BLaER1 treated with 17β-estradiol and CSF1 and Interleukin-3, amounts not matched to agents 10 nM and 100 nM (cell line): ENCODE results near the gene APMAP.
A peak's percentile ranks its signal among the peaks of the same experiment; 100 is the strongest.

Experiments used
- H3K27ac ChIP-seq, 11 experiments: shearing (Covaris generic); formaldehyde crosslinking; 2 replicates each; pipeline ENCODE4 v1.8.1; 2022
- H3K27me3 ChIP-seq, 11 experiments: shearing (Covaris generic); formaldehyde crosslinking; 2 replicates each; pipeline ENCODE4 v1.8.1; 2022
- H3K36me3 ChIP-seq, 11 experiments: shearing (Covaris generic); formaldehyde crosslinking; 2 replicates each; pipeline ENCODE4 v1.8.1; 2022
- H3K4me1 ChIP-seq, 10 experiments: shearing (Covaris generic); formaldehyde crosslinking; 2 replicates each; pipeline ENCODE4 v1.8.1; 2022
- H3K4me2 ChIP-seq, 11 experiments: shearing (Covaris generic); formaldehyde crosslinking; 2 replicates each; pipeline ENCODE4 v1.8.1; 2022
- H3K4me3 ChIP-seq, 10 experiments: shearing (Covaris generic); formaldehyde crosslinking; 2 replicates each; pipeline ENCODE4 v1.8.1; 2022
- H3K9ac ChIP-seq, 11 experiments: shearing (Covaris generic); formaldehyde crosslinking; 2 replicates each; pipeline ENCODE4 v1.8.1; 2022
- H3K9me3 ChIP-seq, 11 experiments: shearing (Covaris generic); formaldehyde crosslinking; replicated peaks in 1 of 11; 2 replicates each; pipeline ENCODE4 v1.8.1; 2022
- H4K20me1 ChIP-seq, 11 experiments: shearing (Covaris generic); formaldehyde crosslinking; 2 replicates each; pipeline ENCODE4 v1.8.1; 2022
- Cebpa-rat ChIP-seq, 11 experiments: shearing (Covaris generic); IDR thresholded peaks; 2 replicates each; pipeline ENCODE4 v1.8.1; 2022

Gene APMAP

GRCh38 chr20:24977797-24978196 is 14.8 kb downstream of the APMAP start:
- no peak for TF ChIP-seq Cebpa-rat (IDR thresholded peaks at IDR 0.05)

GRCh38 chr20:24977336-24977735 is 15.2 kb downstream of the APMAP start:
- no peak overlapping the region for H3K4me2 ChIP-seq
- H3K9me3 ChIP-seq = peaks cover 33 to 57% (median 50%) of the 10 kb centered on the region in 11 experiments
- H3K36me3 ChIP-seq = peaks cover 85 to 100% (median 95%) of the 10 kb centered on the region in 11 experiments
- H3K9ac ChIP-seq = no peak overlapping the region
- H4K20me1 ChIP-seq = peaks cover 0 to 50% (median 4%) of the 10 kb centered on the region in 11 experiments; a peak in 12 of 22 replicates
- H3K27me3 ChIP-seq = no peaks in the 10 kb centered on the region
- peaks cover 4 to 54% (median 17%) of the 10 kb centered on the region in 10 experiments for H3K4me1 ChIP-seq
- no peak for TF ChIP-seq Cebpa-rat (IDR thresholded peaks at IDR 0.05)
- no peak overlapping the region for H3K27ac ChIP-seq
- H3K4me3 ChIP-seq = no peak overlapping the region

More at GRCh38 chr20:24977797-24978196, 14.8 kb downstream of the APMAP start:
- H3K27ac ChIP-seq = no peak overlapping the region
- H3K9me3 ChIP-seq = peaks cover 33 to 57% (median 50%) of the 10 kb centered on the region in 11 experiments
- no peaks in the 10 kb centered on the region for H3K27me3 ChIP-seq
- peaks cover 0 to 52% (median 13%) of the 10 kb centered on the region in 10 experiments; a peak in 16 of 20 replicates for H3K4me1 ChIP-seq
- H3K4me3 ChIP-seq = no peak overlapping the region
- no peak overlapping the region for H3K4me2 ChIP-seq
- peaks cover 82 to 100% (median 95%) of the 10 kb centered on the region in 11 experiments for H3K36me3 ChIP-seq
- H3K9ac ChIP-seq = no peak overlapping the region
- peaks cover 0 to 51% (median 0%) of the 10 kb centered on the region in 11 experiments; a peak in 9 of 22 replicates for H4K20me1 ChIP-seq

GRCh38 chr20:24972341-24972740 is 20.2 kb downstream of the APMAP start:
- no peak overlapping the region for H3K27ac ChIP-seq
- H3K9me3 ChIP-seq = peaks cover 18 to 25% (median 23%) of the 10 kb centered on the region in 11 experiments
- peaks cover 3 to 37% (median 12%) of the 10 kb centered on the region in 11 experiments; a peak in 13 of 22 replicates for H4K20me1 ChIP-seq
- TF ChIP-seq Cebpa-rat (IDR thresholded peaks at IDR 0.05) = no peak
- no peak overlapping the region for H3K4me3 ChIP-seq
- H3K4me1 ChIP-seq = peaks cover 29 to 49% (median 31%) of the 10 kb centered on the region in 10 experiments
- H3K4me2 ChIP-seq = peak overlapping the region; percentile 74 to 97 (median 88); a peak in 20 of 22 replicates
- no peak overlapping the region for H3K9ac ChIP-seq
- no peaks in the 10 kb centered on the region for H3K27me3 ChIP-seq
- H3K36me3 ChIP-seq = peaks cover 77 to 90% (median 82%) of the 10 kb centered on the region in 11 experiments

DNA sequence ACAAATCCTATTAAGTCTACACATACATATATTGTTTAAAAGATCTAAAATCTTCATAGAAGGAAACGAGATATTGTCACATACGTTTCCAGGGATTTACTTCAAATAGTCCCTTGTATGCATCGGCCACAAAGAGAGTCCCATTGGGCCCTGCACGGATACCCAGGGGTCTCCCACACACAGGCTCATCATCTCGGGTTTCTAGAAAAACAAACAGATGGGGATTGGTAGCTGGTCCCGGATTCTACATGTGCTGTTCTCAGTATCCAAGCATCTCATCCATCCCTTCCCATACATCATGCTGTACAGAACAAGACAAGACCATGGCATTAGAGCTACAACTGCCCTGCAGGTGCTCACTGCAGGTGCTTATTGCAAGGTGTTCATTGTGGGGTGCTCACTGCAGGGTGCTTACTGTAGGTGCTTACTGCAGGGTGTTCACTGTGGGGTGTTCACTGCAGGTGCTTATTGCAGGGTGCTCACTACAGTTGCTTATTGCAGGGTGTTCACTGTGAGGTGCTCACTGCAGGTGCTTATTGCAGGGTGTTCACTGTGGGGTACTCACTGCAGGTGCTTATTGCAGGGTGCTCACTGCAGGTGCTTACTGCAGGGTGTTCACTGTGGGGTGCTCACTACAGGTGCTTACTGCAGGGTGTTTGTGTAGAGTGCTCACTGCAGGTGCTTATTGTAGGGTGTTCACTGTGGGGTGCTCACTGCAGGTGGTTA is 21.0 kb downstream of the APMAP start:
- TF ChIP-seq Cebpa-rat (IDR thresholded peaks at IDR 0.05) = no peak
- H3K27ac ChIP-seq = peak overlapping the region in 9 of 11 experiments; percentile 18 to 73 (median 57); a peak in 17 of 22 replicates
- no peaks in the 10 kb centered on the region for H3K27me3 ChIP-seq
- H3K9ac ChIP-seq = peak overlapping the region in 10 of 11 experiments; percentile 7 to 66 (median 44); a peak in 15 of 22 replicates
- H3K9me3 ChIP-seq = peaks cover 10 to 17% (median 15%) of the 10 kb centered on the region in 11 experiments
- H3K4me3 ChIP-seq = peak overlapping the region in 7 of 10 experiments; percentile 4 to 55 (median 29); a peak in 11 of 20 replicates
- H3K36me3 ChIP-seq = peaks cover 77 to 90% (median 82%) of the 10 kb centered on the region in 11 experiments
- H3K4me1 ChIP-seq = peaks cover 29 to 49% (median 31%) of the 10 kb centered on the region in 10 experiments
- H4K20me1 ChIP-seq = peaks cover 3 to 40% (median 12%) of the 10 kb centered on the region in 11 experiments; a peak in 13 of 22 replicates
- peak overlapping the region; percentile 74 to 97 (median 88) for H3K4me2 ChIP-seq

DNA sequence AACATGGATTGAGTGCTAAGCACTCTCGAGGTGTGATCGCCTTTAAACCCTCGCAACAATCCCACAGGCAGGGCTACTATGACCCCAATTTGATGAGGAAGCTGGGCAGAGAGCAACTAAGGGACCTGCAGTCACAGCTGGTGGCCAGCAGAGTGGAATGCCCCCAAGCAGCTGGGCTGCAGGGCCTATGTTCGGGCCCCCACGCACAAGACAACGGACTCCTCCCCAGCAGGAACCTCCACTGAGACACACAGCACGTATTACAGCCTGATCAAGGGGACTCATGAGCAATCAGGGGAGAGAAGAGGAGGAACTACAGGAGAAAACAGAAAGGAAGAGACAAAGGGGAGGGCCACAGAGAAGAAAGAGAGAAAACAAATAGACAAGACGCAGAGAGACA is 21.8 kb downstream of the APMAP start:
- no peak for TF ChIP-seq Cebpa-rat (IDR thresholded peaks at IDR 0.05)
- Histone ChIP-seq H3K36me3 (peaks cover 77 to 90% (median 82%) of the 10 kb centered on the region in 11 experiments), H3K27me3 (no peaks in the 10 kb centered on the region), H3K27ac (peak overlapping the region; percentile 18 to 73 (median 52); a peak in 19 of 22 replicates), H3K9ac (peak overlapping the region; percentile 7 to 66 (median 45); a peak in 17 of 22 replicates), H3K9me3 (peaks cover 2 to 9% (median 7%) of the 10 kb centered on the region in 11 experiments; a peak in 17 of 22 replicates), H3K4me1 (peaks cover 29 to 49% (median 31%) of the 10 kb centered on the region in 10 experiments), H4K20me1 (peaks cover 3 to 48% (median 14%) of the 10 kb centered on the region in 11 experiments; a peak in 13 of 22 replicates), H3K4me3 (peak overlapping the region in 5 of 10 experiments; percentile 8 to 55 (median 29); a peak in 8 of 20 replicates), H3K4me2 (peak overlapping the region; percentile 74 to 97 (median 88))

- peaks cover 77 to 90% (median 82%) of the 10 kb centered on the region in 11 experiments for H3K36me3 ChIP-seq
Measured at GRCh38 chr20:24970030-24970553, 22.5 kb downstream of the APMAP start.

GRCh38 chr20:24969186-24970029 is 23.1 kb downstream of the APMAP start:
- Histone ChIP-seq H4K20me1 (peaks cover 4 to 57% (median 14%) of the 10 kb centered on the region in 11 experiments; a peak in 12 of 22 replicates), H3K36me3 (peaks cover 81 to 90% (median 84%) of the 10 kb centered on the region in 11 experiments), H3K27me3 (no peaks in the 10 kb centered on the region), H3K4me2 (peak overlapping the region in 3 of 11 experiments; percentile 5 to 91 (median 45); a peak in 3 of 22 replicates), H3K4me1 (peaks cover 29 to 46% (median 31%) of the 10 kb centered on the region in 10 experiments), H3K4me3 (no peak overlapping the region), H3K27ac (0 out of 22 replicates have a peak overlapping the region, but pooled peaks of 1 of the 11 experiments have one; percentile 28), H3K9ac (no peak overlapping the region), H3K9me3 (no peaks in the 10 kb centered on the region)
- TF ChIP-seq Cebpa-rat (IDR thresholded peaks at IDR 0.05) = no peak

More at GRCh38 chr20:24970030-24970553, 22.5 kb downstream of the APMAP start:
- Histone ChIP-seq H3K4me1 (peaks cover 29 to 49% (median 31%) of the 10 kb centered on the region in 10 experiments), H3K9ac (peak overlapping the region in 1 of 11 experiments; percentile 66; a peak in 2 of 22 replicates), H3K27me3 (no peaks in the 10 kb centered on the region), H3K4me3 (no peak overlapping the region), H3K4me2 (peak overlapping the region; percentile 5 to 97 (median 82); a peak in 15 of 22 replicates), H3K27ac (peak overlapping the region in 5 of 11 experiments; percentile 52 to 73 (median 59); a peak in 6 of 22 replicates), H4K20me1 (peaks cover 4 to 53% (median 14%) of the 10 kb centered on the region in 11 experiments; a peak in 13 of 22 replicates), H3K9me3 (peaks cover 0 to 3% (median under 1%) of the 10 kb centered on the region in 11 experiments; a peak in 5 of 22 replicates)
- no peak for TF ChIP-seq Cebpa-rat (IDR thresholded peaks at IDR 0.05)
